ENCODE measurements around the gene LEKR1. TPM values are rescaled to one million over a fixed set of nuclear protein-coding genes. Genes with fewer than 3 reads are reported as not detected.

The LEKR1 gene
- total RNA-seq, 1 experiment from 2014 or later = 0.38 TPM

- no peaks in the 10 kb centered on the region for H3K36me3 ChIP-seq (replicated peaks; ENCODE audit: control insufficient read depth, insufficient read depth, low read length)
- H3K4me3 ChIP-seq (ENCODE audit: insufficient read depth, low read depth, low read length) = no peak overlapping the region
- peaks cover 3% of the 10 kb centered on the region; the same call in 1 of the 2 replicates for H3K27me3 ChIP-seq (ENCODE audit: control insufficient read depth, insufficient read depth, low read length)
- DNase-seq = no peak
Measured at GRCh38 chr3:157066335-157067098, 240.4 kb downstream of the LEKR1 start.

GRCh38 chr3:157067114-157067513, 241.0 kb downstream of the LEKR1 start:
- no peak overlapping the region for H3K4me3 ChIP-seq (ENCODE audit: insufficient read depth, low read depth, low read length)
- H3K27me3 ChIP-seq (ENCODE audit: control insufficient read depth, insufficient read depth, low read length) = peaks cover 3% of the 10 kb centered on the region; the same call in 1 of the 2 replicates
- DNase-seq = no peak
- no peaks in the 10 kb centered on the region for H3K36me3 ChIP-seq (replicated peaks; ENCODE audit: control insufficient read depth, insufficient read depth, low read length)

- Histone ChIP-seq H3K36me3 (replicated peaks; ENCODE audit: control insufficient read depth, insufficient read depth, low read length) (no peaks in the 10 kb centered on the region), H3K27me3 (ENCODE audit: control insufficient read depth, insufficient read depth, low read length) (peaks cover 3% of the 10 kb centered on the region; the same call in 1 of the 2 replicates), H3K4me3 (ENCODE audit: insufficient read depth, low read depth, low read length) (no peak overlapping the region)
- DNase-seq = no peak
Measured at GRCh38 chr3:157069406-157069805, 243.3 kb downstream of the LEKR1 start.

- Histone ChIP-seq H3K27me3 (ENCODE audit: control insufficient read depth, insufficient read depth, low read length) (no peaks in the 10 kb centered on the region), H3K4me3 (ENCODE audit: insufficient read depth, low read depth, low read length) (no peak overlapping the region), H3K36me3 (replicated peaks; ENCODE audit: control insufficient read depth, insufficient read depth, low read length) (no peaks in the 10 kb centered on the region)
- no peak for DNase-seq
Measured at GRCh38 chr3:157069846-157070677, 243.9 kb downstream of the LEKR1 start.

GRCh38 chr3:157070678-157070999, 244.5 kb downstream of the LEKR1 start:
- no peak for DNase-seq
- no peaks in the 10 kb centered on the region for H3K36me3 ChIP-seq (replicated peaks; ENCODE audit: control insufficient read depth, insufficient read depth, low read length)
- H3K4me3 ChIP-seq (ENCODE audit: insufficient read depth, low read depth, low read length) = no peak overlapping the region
- no peaks in the 10 kb centered on the region for H3K27me3 ChIP-seq (ENCODE audit: control insufficient read depth, insufficient read depth, low read length)

- DNase-seq = no peak
- Histone ChIP-seq H3K4me3 (ENCODE audit: insufficient read depth, low read depth, low read length) (no peak overlapping the region), H3K36me3 (replicated peaks; ENCODE audit: control insufficient read depth, insufficient read depth, low read length) (no peaks in the 10 kb centered on the region), H3K27me3 (ENCODE audit: control insufficient read depth, insufficient read depth, low read length) (no peaks in the 10 kb centered on the region)
Measured at GRCh38 chr3:157071744-157072525, 245.8 kb downstream of the LEKR1 start.

- DNase-seq = no peak
- Histone ChIP-seq H3K27me3 (ENCODE audit: control insufficient read depth, insufficient read depth, low read length) (no peaks in the 10 kb centered on the region), H3K4me3 (ENCODE audit: insufficient read depth, low read depth, low read length) (no peak overlapping the region), H3K36me3 (replicated peaks; ENCODE audit: control insufficient read depth, insufficient read depth, low read length) (no peaks in the 10 kb centered on the region)
Measured at GRCh38 chr3:157073810-157074209, 247.7 kb downstream of the LEKR1 start.

GRCh38 chr3:157074490-157074889, 248.3 kb downstream of the LEKR1 start:
- H3K27me3 ChIP-seq (ENCODE audit: control insufficient read depth, insufficient read depth, low read length) = no peaks in the 10 kb centered on the region
- DNase-seq = no peak
- H3K36me3 ChIP-seq (replicated peaks; ENCODE audit: control insufficient read depth, insufficient read depth, low read length) = no peaks in the 10 kb centered on the region
- no peak overlapping the region for H3K4me3 ChIP-seq (ENCODE audit: insufficient read depth, low read depth, low read length)

- Histone ChIP-seq H3K36me3 (replicated peaks; ENCODE audit: control insufficient read depth, insufficient read depth, low read length) (no peaks in the 10 kb centered on the region), H3K27me3 (ENCODE audit: control insufficient read depth, insufficient read depth, low read length) (no peaks in the 10 kb centered on the region), H3K4me3 (ENCODE audit: insufficient read depth, low read depth, low read length) (no peak overlapping the region)
- no peak for DNase-seq
Measured at GRCh38 chr3:157074981-157075380, 248.8 kb downstream of the LEKR1 start.

- no peak overlapping the region for H3K4me3 ChIP-seq (ENCODE audit: insufficient read depth, low read depth, low read length)
- H3K27me3 ChIP-seq (ENCODE audit: control insufficient read depth, insufficient read depth, low read length) = no peaks in the 10 kb centered on the region
- DNase-seq = no peak
- no peaks in the 10 kb centered on the region for H3K36me3 ChIP-seq (replicated peaks; ENCODE audit: control insufficient read depth, insufficient read depth, low read length)
Measured at GRCh38 chr3:157075693-157076420, 249.7 kb downstream of the LEKR1 start.

- peaks cover 1% of the 10 kb centered on the region; the same call in 1 of the 2 replicates for H3K27me3 ChIP-seq (ENCODE audit: control insufficient read depth, insufficient read depth, low read length)
- no peak overlapping the region for H3K4me3 ChIP-seq (ENCODE audit: insufficient read depth, low read depth, low read length)
- no peaks in the 10 kb centered on the region for H3K36me3 ChIP-seq (replicated peaks; ENCODE audit: control insufficient read depth, insufficient read depth, low read length)
- DNase-seq = no peak
Measured at GRCh38 chr3:157077565-157077991, 251.4 kb downstream of the LEKR1 start.

- Histone ChIP-seq H3K4me3 (ENCODE audit: insufficient read depth, low read depth, low read length) (no peak overlapping the region), H3K27me3 (ENCODE audit: control insufficient read depth, insufficient read depth, low read length) (peaks cover 2% of the 10 kb centered on the region; the same call in 1 of the 2 replicates), H3K36me3 (replicated peaks; ENCODE audit: control insufficient read depth, insufficient read depth, low read length) (no peaks in the 10 kb centered on the region)
- no peak for DNase-seq
Measured at GRCh38 chr3:157078131-157078810, 252.1 kb downstream of the LEKR1 start.

GRCh38 chr3:157078811-157079185, 252.6 kb downstream of the LEKR1 start:
- H3K36me3 ChIP-seq (replicated peaks; ENCODE audit: control insufficient read depth, insufficient read depth, low read length) = no peaks in the 10 kb centered on the region
- DNase-seq = no peak
- H3K27me3 ChIP-seq (ENCODE audit: control insufficient read depth, insufficient read depth, low read length) = peaks cover 2% of the 10 kb centered on the region; the same call in 1 of the 2 replicates
- H3K4me3 ChIP-seq (ENCODE audit: insufficient read depth, low read depth, low read length) = no peak overlapping the region

Data from H7 (cell line).